GM18909 (cell line): ENCODE measurements around the gene CAPN6.

ENCODE experiments used
- ATAC-seq: cut with Tn5 transposase; IDR thresholded peaks from one replicate; pipeline ENCODE4 v1.9.1; 2021; ENCODE audit warnings: mild to moderate bottlenecking; ENCODE audit not compliant: unreplicated experiment, poor library complexity

CAPN6 gene

DNA sequence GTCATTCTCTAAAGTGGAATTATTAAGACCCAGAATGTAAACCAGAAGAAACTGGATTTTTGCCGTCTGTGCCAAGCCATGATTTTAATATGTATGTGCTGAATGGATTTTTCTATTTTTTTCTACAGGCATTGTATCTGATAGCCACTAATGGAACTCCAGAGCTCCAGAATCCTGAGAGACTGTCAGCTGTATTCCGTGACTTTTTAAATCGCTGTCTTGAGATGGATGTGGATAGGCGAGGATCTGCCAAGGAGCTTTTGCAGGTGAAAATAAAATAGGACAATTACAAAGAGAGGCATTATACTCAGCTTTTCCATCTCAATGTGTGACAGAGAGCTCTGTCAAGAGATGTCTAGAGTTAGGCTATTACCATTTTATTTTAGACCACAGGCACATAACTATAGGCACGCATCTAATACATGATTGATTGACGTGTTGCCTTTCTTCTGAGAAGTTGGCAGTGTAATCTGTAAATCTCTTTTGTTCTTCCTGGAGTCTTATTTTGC, 53.9 kb downstream of the CAPN6 start:
- ATAC-seq: no peak

DNA sequence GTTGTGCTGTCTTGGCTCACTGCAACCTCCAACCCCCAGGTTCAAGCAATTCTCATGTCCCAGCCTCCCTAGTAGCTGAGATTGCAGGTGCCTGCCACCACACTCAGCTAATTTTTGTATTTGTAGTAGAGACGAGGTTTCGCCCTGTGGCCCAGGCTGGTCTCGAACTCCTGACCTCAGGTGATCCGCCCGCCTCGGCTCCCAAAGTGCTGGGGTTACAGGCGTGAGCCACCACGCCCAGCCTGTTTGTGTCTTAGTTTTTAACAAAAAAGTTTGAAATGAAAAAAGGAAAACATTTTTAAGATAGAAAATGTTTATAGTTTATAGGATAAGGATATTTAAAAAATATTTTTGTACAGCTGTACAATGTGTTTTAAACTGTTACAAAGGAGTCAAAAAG, 62.4 kb downstream of the CAPN6 start:
- no peak for ATAC-seq

- ATAC-seq: no peak
These were observed 70.0 kb downstream of the CAPN6 start for GRCh38 chrX:111200327-111200726.

GRCh38 chrX:111199505-111199904, 70.8 kb downstream of the CAPN6 start:
- ATAC-seq: no peak
